OCI-LY7 (cell line): ENCODE data around the gene GALNT5.

Experiments
- CTCF ChIP-seq: fragments of 200-600 bp; sonication (generic); conservative IDR thresholded peaks from 2 replicates; pipeline ENCODE4 v1.5.1; 2014; ENCODE audit warnings: mild to moderate bottlenecking, antibody characterized with exemption, low read length, moderate library complexity, mixed read lengths
- EZH2phosphoT487 ChIP-seq: fragments of 200-600 bp; sonication (generic); IDR thresholded peaks from 2 replicates; pipeline ENCODE4 v1.6.1; 2018; ENCODE audit warnings: low read depth, borderline replicate concordance, mild to moderate bottlenecking, mixed run types, antibody characterized with exemption, low read length, moderate library complexity, mixed read lengths

GRCh38 chr2:157329524-157329923, 72.0 kb downstream of the GALNT5 start:
- TF ChIP-seq CTCF = no peak
- no peak for TF ChIP-seq EZH2phosphoT487
